Neutrophil (primary cell): ENCODE measurements around the gene USP32.

Experiments used
- H3K27ac ChIP-seq: fragments of 200-600 bp; sonication (generic); 2 replicates; pipeline ENCODE4 v1.5.1; 2016; ENCODE audit warnings: mild to moderate bottlenecking, moderate library complexity
- H3K27me3 ChIP-seq: fragments of 200-600 bp; sonication (generic); 2 replicates; pipeline ENCODE4 v1.6.0; 2016; ENCODE audit warnings: mild to moderate bottlenecking
- H3K36me3 ChIP-seq: fragments of 200-600 bp; sonication (generic); 2 replicates; pipeline ENCODE4 v1.5.1; 2017
- H3K4me1 ChIP-seq, 2 experiments: fragments of 200-600 bp in 1 of 2; sonication (generic) in 1 of 2; 1 replicate in 1 of 2; 2 replicates in 1 of 2; pipeline versions ENCODE4 v1.5.1 to v1.6.1; 2013 to 2016; ENCODE audit warnings: low read depth in 1 of 2, low read length in 1 of 2, mild to moderate bottlenecking in 1 of 2, moderate library complexity in 1 of 2; ENCODE audit not compliant: control insufficient read depth in 1 of 2, insufficient read depth in 1 of 2
- H3K4me3 ChIP-seq, 2 experiments: fragments of 200-600 bp in 1 of 2; sonication (generic) in 1 of 2; 1 replicate in 1 of 2; 2 replicates in 1 of 2; pipeline ENCODE4 v1.5.1; 2013 to 2016; ENCODE audit warnings: low read depth in 1 of 2, low read length in 1 of 2, mild to moderate bottlenecking in 1 of 2, moderate library complexity in 1 of 2
- H3K9me3 ChIP-seq: fragments of 200-600 bp; sonication (generic); 2 replicates; pipeline ENCODE4 v1.5.1; 2016
- TF ChIP-seq, protein P1 (sequence below): fragments of 200-600 bp; sonication (generic); IDR thresholded peaks from 2 replicates; pipeline ENCODE4 v1.5.1; 2016; ENCODE audit warnings: antibody characterized with exemption

Gene USP32

DNA sequence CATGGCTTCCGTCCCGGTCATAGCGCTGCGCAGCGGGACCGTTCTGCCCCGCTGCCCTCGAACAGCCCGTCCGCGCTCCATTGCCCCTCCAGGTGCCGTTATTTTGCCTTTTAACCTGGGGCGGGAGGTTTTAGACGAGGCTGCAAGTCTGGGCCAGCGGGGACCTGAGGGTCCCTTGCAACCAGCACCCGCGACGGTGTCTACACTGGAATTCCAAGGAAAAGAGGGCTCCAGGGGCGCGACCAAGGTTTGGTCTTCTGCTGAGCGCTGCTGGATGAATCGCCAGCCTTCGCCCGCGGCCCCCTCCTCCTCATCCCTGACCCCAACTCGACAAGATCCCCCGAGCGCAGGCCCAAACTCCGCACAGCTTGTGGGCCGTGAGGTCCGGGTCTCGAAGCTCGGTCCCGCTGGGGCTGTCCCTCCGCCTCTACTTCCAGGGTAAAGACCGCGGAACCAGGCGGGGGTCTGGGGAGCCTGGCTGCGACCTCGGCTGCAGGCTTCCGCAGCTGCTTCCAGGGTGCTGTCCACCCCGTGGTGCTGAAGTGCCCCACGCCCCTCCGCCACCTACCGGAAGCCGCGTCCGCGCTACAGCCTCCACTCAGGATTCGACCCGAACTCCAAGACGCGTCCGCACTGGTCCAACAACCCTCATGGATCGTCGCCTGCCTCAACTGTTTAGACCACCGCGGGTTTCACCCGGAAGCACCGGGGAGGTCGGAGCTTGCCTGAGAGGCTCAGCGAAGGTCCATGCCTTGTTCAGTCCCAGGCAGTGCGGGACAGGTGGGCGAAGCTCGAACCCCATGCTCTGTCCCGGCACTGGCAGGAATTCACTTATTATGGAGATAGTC lies 252.3 kb downstream of the USP32 start:
- Histone ChIP-seq H3K4me3 (peak overlapping the region in 1 of 2 experiments; percentile 32), H3K4me1 (peaks cover 60 to 65% of the 10 kb centered on the region in 2 experiments), H3K9me3 (no peaks in the 10 kb centered on the region), H3K36me3 (no peaks in the 10 kb centered on the region), H3K27me3 (peaks cover 62% of the 10 kb centered on the region), H3K27ac (no peak overlapping the region)
- TF ChIP-seq, protein P1, sequence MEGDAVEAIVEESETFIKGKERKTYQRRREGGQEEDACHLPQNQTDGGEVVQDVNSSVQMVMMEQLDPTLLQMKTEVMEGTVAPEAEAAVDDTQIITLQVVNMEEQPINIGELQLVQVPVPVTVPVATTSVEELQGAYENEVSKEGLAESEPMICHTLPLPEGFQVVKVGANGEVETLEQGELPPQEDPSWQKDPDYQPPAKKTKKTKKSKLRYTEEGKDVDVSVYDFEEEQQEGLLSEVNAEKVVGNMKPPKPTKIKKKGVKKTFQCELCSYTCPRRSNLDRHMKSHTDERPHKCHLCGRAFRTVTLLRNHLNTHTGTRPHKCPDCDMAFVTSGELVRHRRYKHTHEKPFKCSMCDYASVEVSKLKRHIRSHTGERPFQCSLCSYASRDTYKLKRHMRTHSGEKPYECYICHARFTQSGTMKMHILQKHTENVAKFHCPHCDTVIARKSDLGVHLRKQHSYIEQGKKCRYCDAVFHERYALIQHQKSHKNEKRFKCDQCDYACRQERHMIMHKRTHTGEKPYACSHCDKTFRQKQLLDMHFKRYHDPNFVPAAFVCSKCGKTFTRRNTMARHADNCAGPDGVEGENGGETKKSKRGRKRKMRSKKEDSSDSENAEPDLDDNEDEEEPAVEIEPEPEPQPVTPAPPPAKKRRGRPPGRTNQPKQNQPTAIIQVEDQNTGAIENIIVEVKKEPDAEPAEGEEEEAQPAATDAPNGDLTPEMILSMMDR, result peak; percentile 51

DNA sequence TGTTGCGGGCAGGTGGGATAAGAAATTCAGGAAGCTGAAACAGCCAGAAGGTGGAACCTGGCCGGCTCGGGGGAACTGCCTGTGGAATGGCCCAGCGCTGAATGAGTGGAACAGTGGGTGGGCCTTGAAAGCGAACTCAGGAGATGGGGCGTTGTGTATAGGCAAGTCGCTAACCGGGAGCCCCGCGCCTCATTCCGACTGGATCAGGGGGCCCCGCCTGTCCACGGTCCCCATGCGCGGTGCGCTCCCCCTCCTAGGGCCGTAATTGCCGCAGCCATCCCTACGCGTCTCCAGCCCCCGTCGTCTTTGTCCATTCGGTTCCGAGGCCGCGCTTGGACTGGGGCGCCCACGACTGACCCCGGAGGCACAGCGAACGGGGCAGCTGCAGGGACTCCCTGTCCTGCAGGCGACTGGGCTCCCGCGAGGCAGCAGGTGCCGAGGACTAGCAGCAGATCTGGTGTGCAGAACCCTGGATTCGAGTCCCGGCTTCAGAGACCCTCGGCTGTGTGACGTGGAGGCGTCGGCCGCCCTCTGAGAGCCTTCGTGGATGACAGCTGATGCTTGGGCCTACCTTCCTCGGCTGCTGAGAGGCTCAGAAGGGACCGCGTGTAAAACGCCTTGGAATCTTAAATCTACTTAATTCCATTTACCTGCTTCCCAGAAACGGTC lies 253.0 kb downstream of the USP32 start:
- Histone ChIP-seq H3K4me1 (peaks cover 59 to 65% of the 10 kb centered on the region in 2 experiments), H3K27ac (no peak overlapping the region), H3K36me3 (no peaks in the 10 kb centered on the region), H3K4me3 (no peak overlapping the region), H3K9me3 (no peaks in the 10 kb centered on the region), H3K27me3 (peaks cover 62% of the 10 kb centered on the region)
- TF ChIP-seq, protein P1, result no peak

DNA sequence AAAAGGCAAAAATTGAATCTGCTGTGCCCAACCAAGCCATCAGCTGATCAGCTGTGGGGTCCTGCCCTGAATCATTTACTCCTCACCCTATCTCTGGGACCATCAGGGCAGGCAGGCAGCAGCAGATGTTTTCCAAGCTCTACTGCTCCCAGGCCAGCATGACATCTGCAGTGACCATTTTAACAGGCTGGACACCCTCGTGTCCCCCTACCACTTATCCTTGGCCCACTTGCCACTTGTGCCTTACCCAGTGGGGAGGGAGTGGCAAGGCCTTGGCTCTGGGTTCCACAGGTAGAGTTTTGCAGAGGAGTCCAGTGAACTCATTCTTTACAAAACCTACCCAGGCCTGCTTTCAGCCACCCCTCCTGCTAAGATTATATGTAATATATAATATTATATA lies 254.2 kb downstream of the USP32 start:
- H3K27me3 ChIP-seq, result peaks cover 62% of the 10 kb centered on the region
- H3K4me3 ChIP-seq, result no peak overlapping the region
- TF ChIP-seq, protein P1, result no peak
- H3K9me3 ChIP-seq, result no peaks in the 10 kb centered on the region
- H3K4me1 ChIP-seq, result peaks cover 47 to 53% of the 10 kb centered on the region in 2 experiments
- H3K27ac ChIP-seq, result no peak overlapping the region
- no peaks in the 10 kb centered on the region for H3K36me3 ChIP-seq

DNA sequence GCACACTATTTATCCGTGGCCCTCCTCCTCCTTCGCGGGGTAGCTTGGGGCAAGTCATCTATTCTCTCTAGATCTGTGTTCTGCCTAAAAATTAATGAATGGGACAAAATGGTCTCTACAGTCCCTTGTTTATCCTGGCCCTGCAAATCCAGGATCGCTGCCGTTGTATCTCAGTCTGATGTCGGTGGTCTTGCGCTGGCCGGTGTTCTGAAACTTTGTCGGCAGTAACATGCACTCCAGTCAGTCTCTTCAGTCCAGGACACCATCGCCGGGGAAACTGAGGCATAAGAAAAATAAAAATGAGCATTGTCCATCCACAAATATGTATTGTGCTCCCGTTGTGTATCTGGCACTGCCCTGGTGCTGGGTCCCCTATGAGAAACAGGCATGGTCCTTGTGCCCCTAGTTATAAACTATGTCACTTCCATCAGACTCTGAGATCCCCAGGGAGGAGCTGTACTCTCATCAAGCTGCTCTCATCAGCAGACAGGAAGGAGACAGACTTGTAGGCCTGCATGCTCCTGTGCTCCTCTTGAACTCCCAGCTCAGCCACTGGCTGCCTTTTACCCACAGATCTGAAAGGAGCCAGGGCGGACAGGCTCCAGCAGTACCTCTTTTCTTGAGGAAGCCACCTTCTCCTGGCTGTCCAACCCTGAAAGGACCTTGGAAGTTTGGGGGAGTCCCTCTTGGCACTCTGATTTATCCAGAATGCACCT lies 255.8 kb downstream of the USP32 start:
- Histone ChIP-seq H3K27ac (no peak overlapping the region), H3K36me3 (peaks cover 5% of the 10 kb centered on the region), H3K27me3 (peaks cover 56% of the 10 kb centered on the region), H3K4me1 (peaks cover 31 to 37% of the 10 kb centered on the region in 2 experiments), H3K9me3 (no peaks in the 10 kb centered on the region), H3K4me3 (peak overlapping the region; percentile 66 to 82)
- TF ChIP-seq, protein P1, result no peak

DNA sequence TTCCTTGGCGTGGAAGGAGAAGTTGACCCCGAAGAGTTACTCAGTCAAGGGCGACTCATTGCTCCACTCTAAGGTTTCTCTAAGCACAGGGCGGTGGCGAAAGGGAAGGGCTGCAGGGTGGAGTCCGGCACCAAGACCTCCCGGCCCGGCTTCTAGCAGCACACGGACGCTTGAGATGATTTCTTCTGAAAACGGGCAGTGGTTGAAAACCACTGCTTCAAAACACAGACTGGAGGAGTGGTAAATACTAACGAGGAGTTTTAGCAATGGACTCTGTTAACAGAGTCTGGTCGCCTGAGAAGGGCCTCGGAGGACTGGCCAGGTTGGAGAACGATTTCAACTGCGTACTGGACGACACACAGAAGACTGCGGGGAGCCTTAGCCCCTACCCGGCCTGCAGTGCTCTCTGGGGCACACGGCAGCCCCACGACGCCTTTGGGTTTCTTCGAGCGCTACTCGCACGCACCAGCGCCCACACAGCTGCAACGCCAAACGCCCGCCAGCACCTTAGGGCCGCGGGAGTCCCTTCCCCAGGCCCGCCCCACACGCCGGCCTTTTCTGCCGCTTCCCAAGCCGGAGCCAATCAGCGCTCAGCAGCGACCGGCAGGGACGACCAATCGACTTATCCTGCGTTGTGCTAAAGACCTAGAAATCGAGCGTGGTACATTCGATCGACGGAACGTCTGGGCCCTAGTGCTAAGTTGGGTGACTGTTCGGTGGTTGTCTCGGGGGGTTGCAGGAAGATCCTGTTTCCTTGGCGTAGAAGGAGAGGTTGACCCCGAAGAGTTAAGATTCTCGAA lies 256.6 kb downstream of the USP32 start:
- Histone ChIP-seq H3K4me1 (peaks cover 27 to 30% of the 10 kb centered on the region in 2 experiments), H3K27me3 (peaks cover 49% of the 10 kb centered on the region), H3K36me3 (peaks cover 5% of the 10 kb centered on the region), H3K27ac (peak overlapping the region; percentile 65), H3K9me3 (no peaks in the 10 kb centered on the region), H3K4me3 (peak overlapping the region; percentile 66 to 82)
- TF ChIP-seq, protein P1, result no peak
